Lower leg skin (tissue), 3 donors: ENCODE results near the gene LTBP3.

Experiments
- CTCF ChIP-seq, 3 donors: fragments of 450-650 bp; IDR thresholded peaks; one replicate each; pipeline ENCODE4 v1.5.1; 2016; ENCODE audit warnings: antibody characterized with exemption in 3 of 3, mild to moderate bottlenecking in 3 of 3, moderate library complexity in 2 of 3
- POLR2A ChIP-seq, 2 donors: fragments of 450-650 bp; IDR thresholded peaks; one replicate each; pipeline ENCODE4 v1.6.1; 2016 to 2017; ENCODE audit warnings: antibody characterized with exemption in 2 of 2, mild to moderate bottlenecking in 1 of 2, moderate library complexity in 1 of 2

GRCh38 chr11:65554057-65554818 lies 3.9 kb downstream of the LTBP3 start:
- no peak for TF ChIP-seq POLR2A (IDR thresholded peaks at IDR 0.05)
- TF ChIP-seq CTCF (IDR thresholded peaks at IDR 0.05): no peak
